ENCODE data around the gene CIAO1. TPM values are rescaled to one million over a fixed set of nuclear protein-coding genes. Genes with fewer than 3 reads are reported as not detected.
A peak's percentile ranks its signal among the peaks of the same experiment; 100 is the strongest.

The CIAO1 gene
- polyA plus RNA-seq, 3 donors: 73.7 to 93.8 (median 89.4) TPM

DNA sequence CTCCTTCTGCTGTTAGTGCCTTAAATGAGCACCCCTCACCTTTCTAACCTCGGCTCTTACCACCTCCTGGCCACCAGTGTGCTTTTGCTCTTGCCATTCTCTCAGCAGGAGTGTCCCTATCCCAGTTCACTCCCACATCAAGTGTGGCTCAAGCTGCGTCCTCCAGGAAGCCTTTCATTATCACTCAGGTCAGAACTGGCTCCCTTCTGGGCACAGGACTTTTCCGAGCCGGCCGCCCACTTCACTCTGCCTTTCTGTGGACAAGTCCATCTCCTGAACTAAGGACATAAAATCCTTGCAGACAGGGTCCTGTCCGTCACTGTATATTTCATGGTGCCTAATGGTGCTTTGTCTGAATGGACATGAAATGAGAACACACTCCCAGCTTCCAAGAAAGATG is 15.8 kb upstream of the CIAO1 start:
- Mint-ChIP-seq H3K36me3 (peaks cover 69 to 77% of the 10 kb centered on the region in 2 donors), H3K27ac (peak overlapping the region in 3 of 7 donors; percentile 10 to 76 (median 47)), H3K4me1 (peaks cover 78% of the 10 kb centered on the region), H3K4me3 (no peak overlapping the region), H3K9me3 (peaks cover 0 to 4% (median 0%) of the 10 kb centered on the region in 7 donors), H3K27me3 (ENCODE audit: low read depth in 3 of 3) (peaks cover 0 to 4% (median 0%) of the 10 kb centered on the region in 3 donors)
- WGBS (ENCODE audit: insufficient coverage): 99% methylated on average over 4 of the region's 6 CpGs
- peaks cover 53 to 59% of the 10 kb centered on the region in 2 donors for H3K36me3 ChIP-seq (replicated peaks in 1 of 2; ENCODE audit: control insufficient read depth in 1 of 2, insufficient read depth in 2 of 2, low read length in 2 of 2)
- H3K79me2 ChIP-seq (ENCODE audit: insufficient read depth, low read length): peaks cover 68% of the 10 kb centered on the region
- peaks cover 3% of the 10 kb centered on the region for H4K20me1 ChIP-seq (ENCODE audit: insufficient read depth, low read length)
- TF ChIP-seq, protein P1, sequence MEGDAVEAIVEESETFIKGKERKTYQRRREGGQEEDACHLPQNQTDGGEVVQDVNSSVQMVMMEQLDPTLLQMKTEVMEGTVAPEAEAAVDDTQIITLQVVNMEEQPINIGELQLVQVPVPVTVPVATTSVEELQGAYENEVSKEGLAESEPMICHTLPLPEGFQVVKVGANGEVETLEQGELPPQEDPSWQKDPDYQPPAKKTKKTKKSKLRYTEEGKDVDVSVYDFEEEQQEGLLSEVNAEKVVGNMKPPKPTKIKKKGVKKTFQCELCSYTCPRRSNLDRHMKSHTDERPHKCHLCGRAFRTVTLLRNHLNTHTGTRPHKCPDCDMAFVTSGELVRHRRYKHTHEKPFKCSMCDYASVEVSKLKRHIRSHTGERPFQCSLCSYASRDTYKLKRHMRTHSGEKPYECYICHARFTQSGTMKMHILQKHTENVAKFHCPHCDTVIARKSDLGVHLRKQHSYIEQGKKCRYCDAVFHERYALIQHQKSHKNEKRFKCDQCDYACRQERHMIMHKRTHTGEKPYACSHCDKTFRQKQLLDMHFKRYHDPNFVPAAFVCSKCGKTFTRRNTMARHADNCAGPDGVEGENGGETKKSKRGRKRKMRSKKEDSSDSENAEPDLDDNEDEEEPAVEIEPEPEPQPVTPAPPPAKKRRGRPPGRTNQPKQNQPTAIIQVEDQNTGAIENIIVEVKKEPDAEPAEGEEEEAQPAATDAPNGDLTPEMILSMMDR (IDR thresholded peaks at IDR 0.05): no peak
- no peak overlapping the region for H2AFZ ChIP-seq (ENCODE audit: insufficient read depth, low read depth, low read length, poor library complexity, severe bottlenecking)
- peaks cover 63 to 74% of the 10 kb centered on the region in 2 donors for H3K4me1 ChIP-seq (ENCODE audit: control insufficient read depth in 1 of 2, insufficient read depth in 2 of 2, low read length in 2 of 2)
- no peaks in the 10 kb centered on the region for H3K9me3 ChIP-seq (replicated peaks in 1 of 2; ENCODE audit: control insufficient read depth in 1 of 2, insufficient read depth in 1 of 2, low read length in 2 of 2)
- no peak overlapping the region for H3K4me2 ChIP-seq (replicated peaks; ENCODE audit: extremely low read depth, low read length, poor library complexity, severe bottlenecking)
- peak overlapping the region in 1 of 2 donors; percentile 3 for H3K27ac ChIP-seq (ENCODE audit: low read depth in 1 of 2, low read length in 2 of 2)
- no peaks in the 10 kb centered on the region for H3K27me3 ChIP-seq (ENCODE audit: control insufficient read depth in 2 of 2, insufficient read depth in 2 of 2, low read length in 2 of 2)
- no peak overlapping the region for H3K9ac ChIP-seq (ENCODE audit: insufficient read depth, low read length, poor library complexity, severe bottlenecking)
- intact Hi-C loops (cut with micrococcal nuclease): no loop called here
- DNase-seq: no peak
- no peak overlapping the region for H3K4me3 ChIP-seq (replicated peaks in 1 of 3; ENCODE audit: low read depth in 2 of 3, low read length in 3 of 3)

DNA sequence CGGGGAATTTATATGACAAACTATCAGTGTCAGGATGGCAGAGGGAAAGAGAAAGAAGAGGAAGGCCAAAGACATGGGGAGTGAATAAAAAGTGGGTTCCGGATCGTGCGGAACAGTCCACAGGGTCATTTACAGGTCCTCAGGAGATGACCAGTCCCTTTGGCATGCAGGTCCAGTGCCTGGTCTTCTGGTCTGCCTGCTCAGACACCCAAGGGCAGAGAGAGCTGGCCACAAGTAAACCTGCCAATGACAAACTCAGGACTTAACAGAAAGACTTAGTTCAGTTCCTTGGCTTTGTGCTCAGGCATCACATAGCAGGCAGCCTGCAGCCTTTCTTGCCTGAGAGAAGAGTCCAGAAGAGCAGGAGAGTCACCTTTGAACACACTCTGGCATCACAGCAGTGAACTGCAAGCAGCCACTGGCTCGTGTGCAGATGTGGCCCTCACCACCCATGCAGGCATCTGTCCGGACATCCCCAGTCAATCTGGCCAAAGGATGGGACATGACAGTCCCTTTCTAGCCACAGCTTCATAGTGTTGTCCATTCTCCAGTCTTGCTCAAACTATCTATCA is 14.2 kb upstream of the CIAO1 start:
- Histone ChIP-seq H4K20me1 (ENCODE audit: insufficient read depth, low read length) (peaks cover 3% of the 10 kb centered on the region), H3K4me2 (replicated peaks; ENCODE audit: extremely low read depth, low read length, poor library complexity, severe bottlenecking) (no peak overlapping the region), H3K9ac (ENCODE audit: insufficient read depth, low read length, poor library complexity, severe bottlenecking) (no peak overlapping the region), H3K36me3 (replicated peaks in 1 of 2; ENCODE audit: control insufficient read depth in 1 of 2, insufficient read depth in 2 of 2, low read length in 2 of 2) (peaks cover 54 to 67% of the 10 kb centered on the region in 2 donors), H3K4me1 (ENCODE audit: control insufficient read depth in 1 of 2, insufficient read depth in 2 of 2, low read length in 2 of 2) (peaks cover 61 to 74% of the 10 kb centered on the region in 2 donors), H3K27ac (ENCODE audit: low read depth in 1 of 2, low read length in 2 of 2) (peak overlapping the region; percentile 39 to 58), H3K4me3 (replicated peaks in 1 of 3; ENCODE audit: low read depth in 2 of 3, low read length in 3 of 3) (no peak overlapping the region), H3K79me2 (ENCODE audit: insufficient read depth, low read length) (peaks cover 72% of the 10 kb centered on the region), H2AFZ (ENCODE audit: insufficient read depth, low read depth, low read length, poor library complexity, severe bottlenecking) (no peak overlapping the region), H3K27me3 (ENCODE audit: control insufficient read depth in 2 of 2, insufficient read depth in 2 of 2, low read length in 2 of 2) (no peaks in the 10 kb centered on the region), H3K9me3 (replicated peaks in 1 of 2; ENCODE audit: control insufficient read depth in 1 of 2, insufficient read depth in 1 of 2, low read length in 2 of 2) (no peaks in the 10 kb centered on the region)
- DNase-seq: peak; percentile 40 to 68 (median 46)
- TF ChIP-seq, protein P1 (IDR thresholded peaks at IDR 0.05): no peak
- H3K9me3 Mint-ChIP-seq: no peaks in the 10 kb centered on the region
- H3K27ac Mint-ChIP-seq: peak overlapping the region; percentile 42 to 77 (median 68)
- peaks cover 74 to 81% of the 10 kb centered on the region in 2 donors for H3K36me3 Mint-ChIP-seq
- peaks cover 0 to 4% (median 2%) of the 10 kb centered on the region in 3 donors for H3K27me3 Mint-ChIP-seq (ENCODE audit: low read depth in 3 of 3)
- WGBS (ENCODE audit: insufficient coverage): 98% methylated on average over 5 of the region's 6 CpGs
- intact Hi-C loops (cut with micrococcal nuclease): no loop called here
- H3K4me1 Mint-ChIP-seq: peaks cover 78% of the 10 kb centered on the region
- H3K4me3 Mint-ChIP-seq: no peak overlapping the region
